ENCODE results near the gene ERFL.

The ERFL gene

DNA sequence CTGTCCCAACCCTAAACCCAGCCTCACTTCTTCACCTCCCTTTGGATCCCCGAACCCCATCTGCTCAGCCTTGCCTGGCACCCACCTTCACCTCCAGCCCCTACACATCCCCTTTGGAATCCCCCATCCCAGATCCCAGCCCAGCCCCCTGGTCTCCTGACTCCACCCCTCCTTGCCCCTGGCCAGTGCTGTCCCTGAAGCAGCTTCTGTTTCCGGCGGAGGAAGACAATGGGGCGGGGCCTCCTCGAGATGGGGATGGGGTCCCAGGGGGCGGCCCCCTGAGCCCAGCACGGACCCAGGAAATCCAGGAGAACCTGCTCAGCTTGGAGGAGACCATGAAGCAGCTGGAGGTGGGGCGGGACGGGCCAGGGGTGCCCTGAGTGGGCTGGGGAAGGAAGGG is 22.0 kb downstream of the ERFL start:
- TF ChIP-seq, protein P1, sequence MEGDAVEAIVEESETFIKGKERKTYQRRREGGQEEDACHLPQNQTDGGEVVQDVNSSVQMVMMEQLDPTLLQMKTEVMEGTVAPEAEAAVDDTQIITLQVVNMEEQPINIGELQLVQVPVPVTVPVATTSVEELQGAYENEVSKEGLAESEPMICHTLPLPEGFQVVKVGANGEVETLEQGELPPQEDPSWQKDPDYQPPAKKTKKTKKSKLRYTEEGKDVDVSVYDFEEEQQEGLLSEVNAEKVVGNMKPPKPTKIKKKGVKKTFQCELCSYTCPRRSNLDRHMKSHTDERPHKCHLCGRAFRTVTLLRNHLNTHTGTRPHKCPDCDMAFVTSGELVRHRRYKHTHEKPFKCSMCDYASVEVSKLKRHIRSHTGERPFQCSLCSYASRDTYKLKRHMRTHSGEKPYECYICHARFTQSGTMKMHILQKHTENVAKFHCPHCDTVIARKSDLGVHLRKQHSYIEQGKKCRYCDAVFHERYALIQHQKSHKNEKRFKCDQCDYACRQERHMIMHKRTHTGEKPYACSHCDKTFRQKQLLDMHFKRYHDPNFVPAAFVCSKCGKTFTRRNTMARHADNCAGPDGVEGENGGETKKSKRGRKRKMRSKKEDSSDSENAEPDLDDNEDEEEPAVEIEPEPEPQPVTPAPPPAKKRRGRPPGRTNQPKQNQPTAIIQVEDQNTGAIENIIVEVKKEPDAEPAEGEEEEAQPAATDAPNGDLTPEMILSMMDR (conservative IDR thresholded peaks at IDR 0.05; ENCODE audit: low read depth, low read length): no peak
- no peak overlapping the region for H3K4me3 ChIP-seq (ENCODE audit: low read depth, low read length)
- no peak for DNase-seq (ENCODE audit: low read depth)

GRCh38 chr19:41905273-41906002 is 22.8 kb downstream of the ERFL start:
- no peak overlapping the region for H3K4me3 ChIP-seq (ENCODE audit: low read depth, low read length)
- no peak for DNase-seq (ENCODE audit: low read depth)
- TF ChIP-seq, protein P1 (conservative IDR thresholded peaks at IDR 0.05; ENCODE audit: low read depth, low read length): no peak

DNA sequence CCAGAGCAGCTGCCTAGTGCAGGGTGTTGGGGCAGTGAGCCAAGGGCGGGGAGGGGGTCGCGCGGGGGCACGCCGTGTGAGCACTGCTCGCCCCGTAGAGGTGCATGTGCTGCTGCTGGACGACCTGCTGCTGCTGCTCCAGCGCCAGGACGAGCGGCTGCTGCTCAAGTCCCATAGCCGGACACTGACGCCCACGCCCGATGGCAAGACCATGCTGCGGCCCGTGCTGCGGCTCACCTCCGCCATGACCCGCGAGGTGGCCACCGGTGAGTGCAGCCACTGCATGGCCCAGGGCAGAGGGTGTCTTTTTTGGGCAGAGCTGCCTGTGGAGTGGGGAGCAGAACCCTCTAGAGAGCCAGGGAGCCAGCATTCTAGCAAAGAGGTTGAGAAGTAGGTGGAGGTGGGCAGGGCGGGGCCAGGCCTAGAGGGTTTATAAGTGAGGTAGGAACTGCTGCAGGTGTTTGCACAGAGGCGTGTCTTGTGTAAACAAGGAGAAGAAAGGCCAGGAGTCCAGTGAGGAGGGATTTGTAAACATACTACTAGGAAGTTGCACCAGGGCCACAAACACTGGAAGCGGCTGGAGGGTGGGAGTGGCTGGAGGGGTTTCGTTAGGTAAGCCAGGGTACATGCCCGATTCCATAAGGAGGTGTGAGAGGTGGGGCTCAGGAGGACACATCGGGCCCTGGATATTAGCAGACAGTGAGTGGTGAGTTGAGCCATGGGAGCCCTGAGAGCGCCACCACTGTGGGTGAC is 24.0 kb downstream of the ERFL start:
- no peak for DNase-seq (ENCODE audit: low read depth)
- no peak overlapping the region for H3K4me3 ChIP-seq (ENCODE audit: low read depth, low read length)
- TF ChIP-seq, protein P1 (conservative IDR thresholded peaks at IDR 0.05; ENCODE audit: low read depth, low read length): no peak

- H3K4me3 ChIP-seq (ENCODE audit: low read depth, low read length): no peak overlapping the region
- DNase-seq (ENCODE audit: low read depth): no peak
- TF ChIP-seq, protein P1 (conservative IDR thresholded peaks at IDR 0.05; ENCODE audit: low read depth, low read length): no peak
These were observed 24.9 kb downstream of the ERFL start for GRCh38 chr19:41903193-41903953.

- no peak for DNase-seq (ENCODE audit: low read depth)
- TF ChIP-seq, protein P1 (conservative IDR thresholded peaks at IDR 0.05; ENCODE audit: low read depth, low read length): no peak
- no peak overlapping the region for H3K4me3 ChIP-seq (ENCODE audit: low read depth, low read length)
These were observed 25.7 kb downstream of the ERFL start for GRCh38 chr19:41902594-41902993.

DNA sequence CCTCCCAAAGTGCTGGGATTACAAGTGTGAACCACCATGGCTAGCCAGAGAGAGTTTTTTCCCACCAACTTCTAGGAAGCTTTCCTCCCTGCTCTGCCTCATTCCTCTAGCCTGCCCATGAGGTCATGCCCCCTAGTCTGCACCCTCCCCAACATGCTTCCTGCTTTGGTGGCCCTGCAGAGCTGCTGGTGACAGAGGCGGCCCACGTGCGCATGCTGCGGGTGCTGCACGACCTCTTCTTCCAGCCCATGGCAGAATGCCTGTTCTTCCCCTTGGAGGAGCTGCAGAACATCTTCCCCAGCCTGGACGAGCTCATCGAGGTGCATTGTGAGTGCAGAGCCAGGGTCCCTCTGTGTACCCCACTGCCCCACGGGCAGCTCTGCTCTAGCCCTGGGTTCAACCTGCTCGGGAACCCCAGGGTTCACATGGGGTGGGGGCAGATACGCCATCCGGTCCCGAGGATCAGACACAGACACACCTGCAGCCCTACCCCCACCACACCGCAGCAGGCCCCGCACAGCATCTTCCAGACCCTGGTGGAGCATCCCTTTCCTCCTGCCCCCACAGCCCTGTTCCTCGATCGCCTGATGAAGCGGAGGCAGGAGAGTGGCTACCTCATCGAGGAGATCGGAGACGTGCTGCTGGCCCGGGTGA is 26.4 kb downstream of the ERFL start:
- no peak overlapping the region for H3K4me3 ChIP-seq (ENCODE audit: low read depth, low read length)
- TF ChIP-seq, protein P1 (conservative IDR thresholded peaks at IDR 0.05; ENCODE audit: low read depth, low read length): no peak

More for the DNA sequence above, 26.4 kb downstream of the ERFL start:
- DNase-seq (ENCODE audit: low read depth): no peak

Measured in choroid plexus epithelial cell (primary cell).